ENCODE measurements around the gene PTCD1. TPM values are rescaled to one million over a fixed set of nuclear protein-coding genes. Genes with fewer than 3 reads are reported as not detected.

The PTCD1 gene
- total RNA-seq, 1 experiment from 2014 or later, result 11.1 TPM

DNA sequence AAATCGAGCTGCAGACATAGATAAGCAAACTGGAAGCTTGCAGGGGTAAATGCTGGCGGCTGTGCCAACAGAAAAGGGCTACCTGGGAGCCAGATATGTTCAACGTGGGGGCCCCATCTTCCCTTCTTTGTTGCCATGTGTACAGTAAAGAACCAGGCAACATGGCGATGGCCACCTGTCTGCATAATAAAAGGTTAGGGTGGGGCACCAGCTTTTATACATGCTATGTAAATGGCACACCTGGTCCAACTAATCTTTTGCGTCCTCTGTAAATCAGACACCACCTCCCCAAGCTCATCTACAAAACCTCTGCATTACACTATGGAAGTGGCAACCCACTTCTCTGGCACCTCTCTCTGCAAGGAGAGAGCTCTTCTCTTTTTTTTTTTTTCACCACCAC, 16.0 kb downstream of the PTCD1 start (continued):
- no peak for TF ChIP-seq PRDM15 (CRISPR knock-in tag; IDR thresholded peaks at IDR 0.05)
- TF ChIP-seq, protein P1, sequence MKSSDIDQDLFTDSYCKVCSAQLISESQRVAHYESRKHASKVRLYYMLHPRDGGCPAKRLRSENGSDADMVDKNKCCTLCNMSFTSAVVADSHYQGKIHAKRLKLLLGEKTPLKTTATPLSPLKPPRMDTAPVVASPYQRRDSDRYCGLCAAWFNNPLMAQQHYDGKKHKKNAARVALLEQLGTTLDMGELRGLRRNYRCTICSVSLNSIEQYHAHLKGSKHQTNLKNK (CRISPR knock-in tag; IDR thresholded peaks at IDR 0.05), result no peak
- TF ChIP-seq FOXK1 (CRISPR knock-in tag; IDR thresholded peaks at IDR 0.05), result no peak
- TF ChIP-seq, protein P2, sequence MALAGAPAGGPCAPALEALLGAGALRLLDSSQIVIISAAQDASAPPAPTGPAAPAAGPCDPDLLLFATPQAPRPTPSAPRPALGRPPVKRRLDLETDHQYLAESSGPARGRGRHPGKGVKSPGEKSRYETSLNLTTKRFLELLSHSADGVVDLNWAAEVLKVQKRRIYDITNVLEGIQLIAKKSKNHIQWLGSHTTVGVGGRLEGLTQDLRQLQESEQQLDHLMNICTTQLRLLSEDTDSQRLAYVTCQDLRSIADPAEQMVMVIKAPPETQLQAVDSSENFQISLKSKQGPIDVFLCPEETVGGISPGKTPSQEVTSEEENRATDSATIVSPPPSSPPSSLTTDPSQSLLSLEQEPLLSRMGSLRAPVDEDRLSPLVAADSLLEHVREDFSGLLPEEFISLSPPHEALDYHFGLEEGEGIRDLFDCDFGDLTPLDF (CRISPR knock-in tag; IDR thresholded peaks at IDR 0.05), result no peak
- TF ChIP-seq CREM (CRISPR knock-in tag; IDR thresholded peaks at IDR 0.05), result no peak
- TF ChIP-seq MLX (CRISPR knock-in tag; IDR thresholded peaks at IDR 0.05), result no peak

GRCh38 chr7:99422186-99422585, 16.4 kb downstream of the PTCD1 start:
- DNase-seq (ENCODE audit: low spot score), result no peak

GRCh38 chr7:99420986-99421385, 17.6 kb downstream of the PTCD1 start:
- ChIA-PET CTCF (no interaction called here), POLR2A (no interaction called here)
- TF ChIP-seq NR1H2 (CRISPR knock-in tag; IDR thresholded peaks at IDR 0.05), result no peak
- TF ChIP-seq NFE2L1 (CRISPR knock-in tag; IDR thresholded peaks at IDR 0.05), result no peak
- no peak for TF ChIP-seq AFF4 (CRISPR knock-in tag; IDR thresholded peaks at IDR 0.05; ENCODE audit: borderline replicate concordance)
- no peak for TF ChIP-seq MYBL2 (CRISPR knock-in tag; IDR thresholded peaks at IDR 0.05)
- no peak for TF ChIP-seq TP53 (CRISPR knock-in tag; IDR thresholded peaks at IDR 0.05)
- TF ChIP-seq PRDM15 (CRISPR knock-in tag; IDR thresholded peaks at IDR 0.05), result no peak
- TF ChIP-seq FOXP1 (CRISPR knock-in tag; IDR thresholded peaks at IDR 0.05; ENCODE audit: borderline replicate concordance), result no peak
- TF ChIP-seq ZBTB21 (CRISPR knock-in tag; IDR thresholded peaks at IDR 0.05; ENCODE audit: borderline replicate concordance), result no peak
- TF ChIP-seq, protein P3, sequence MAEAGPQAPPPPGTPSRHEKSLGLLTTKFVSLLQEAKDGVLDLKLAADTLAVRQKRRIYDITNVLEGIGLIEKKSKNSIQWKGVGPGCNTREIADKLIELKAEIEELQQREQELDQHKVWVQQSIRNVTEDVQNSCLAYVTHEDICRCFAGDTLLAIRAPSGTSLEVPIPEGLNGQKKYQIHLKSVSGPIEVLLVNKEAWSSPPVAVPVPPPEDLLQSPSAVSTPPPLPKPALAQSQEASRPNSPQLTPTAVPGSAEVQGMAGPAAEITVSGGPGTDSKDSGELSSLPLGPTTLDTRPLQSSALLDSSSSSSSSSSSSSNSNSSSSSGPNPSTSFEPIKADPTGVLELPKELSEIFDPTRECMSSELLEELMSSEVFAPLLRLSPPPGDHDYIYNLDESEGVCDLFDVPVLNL (CRISPR knock-in tag; IDR thresholded peaks at IDR 0.05; ENCODE audit: borderline replicate concordance, low read depth), result no peak
- no peak for ATAC-seq
- H3K4me1 Mint-ChIP-seq, result peaks cover 9% of the 10 kb centered on the region
- no peak for DNase-seq (ENCODE audit: low spot score)
- no peak overlapping the region for H3K27ac Mint-ChIP-seq
- H3K36me3 Mint-ChIP-seq, result peaks cover 70% of the 10 kb centered on the region
- H3K4me3 Mint-ChIP-seq, result no peak overlapping the region
- no peaks in the 10 kb centered on the region; the same call in 1 of the 2 replicates for H3K27me3 Mint-ChIP-seq (ENCODE audit: low read depth)
- H3K9me3 Mint-ChIP-seq, result no peaks in the 10 kb centered on the region

More at GRCh38 chr7:99422186-99422585, 16.4 kb downstream of the PTCD1 start:
- Mint-ChIP-seq H3K4me3 (no peak overlapping the region), H3K9me3 (no peaks in the 10 kb centered on the region), H3K4me1 (peaks cover 9% of the 10 kb centered on the region), H3K27me3 (ENCODE audit: low read depth) (no peaks in the 10 kb centered on the region; the same call in 1 of the 2 replicates), H3K27ac (peak overlapping the region; percentile 83; the same call in 1 of the 2 replicates), H3K36me3 (peaks cover 66% of the 10 kb centered on the region)
- POLR2A ChIA-PET, result interaction anchor here (0.6 to 1.1 kb wide), 2 partner anchors 13 to 28 kb away, joined by 5 to 8 read pairs; partner anchors contain the start of genes BUD31 and PDAP1
- TF ChIP-seq SMAD3 (CRISPR knock-in tag; IDR thresholded peaks at IDR 0.05; ENCODE audit: borderline replicate concordance) (no peak), OVOL2 (CRISPR knock-in tag; IDR thresholded peaks at IDR 0.05; ENCODE audit: borderline replicate concordance) (no peak), FOXK1 (CRISPR knock-in tag; IDR thresholded peaks at IDR 0.05) (no peak), GTF2I (CRISPR knock-in tag; conservative IDR thresholded peaks at IDR 0.05) (no peak), FOXP1 (CRISPR knock-in tag; IDR thresholded peaks at IDR 0.05; ENCODE audit: borderline replicate concordance) (no peak)
- CTCF ChIA-PET, result no interaction called here
- ATAC-seq, result peak; percentile 11; the same call in 1 of the 2 replicates

All from WTC11 (cell line).